K562 (cell line): ENCODE data around the gene ASIC1. TPM values are rescaled to one million over a fixed set of nuclear protein-coding genes. Genes with fewer than 3 reads are reported as not detected.
A peak's percentile ranks its signal among the peaks of the same experiment; 100 is the strongest.

ENCODE experiments used
- ATAC-seq: fragments of 200-7000 bp; cut with Tn5 transposase; 3 replicates; pipeline ENCODE4 v1.9.1; 2020; ENCODE audit warnings: moderate library complexity
- BruUV-seq: library from RNA; stranded (reverse); fragments of 400-500 nt; replicated peaks from 2 replicates; lab custom pipeline; 2021; lab: Mats Ljungman, UMichigan
- CTCF ChIA-PET: fragments of 300-600 bp; formaldehyde crosslinking; extraction: SDS; loops from one replicate; lab custom pipeline; 2021; ENCODE audit warnings: low intra/inter-chr PET ratio; lab: Yijun Ruan, JAX
- POLR2A ChIA-PET: fragments of 300-600, 350-650 bp; sonication (Branson Sonifier 250); formaldehyde crosslinking; extraction: SDS; loops from one replicate; lab custom pipeline; 2021; ENCODE audit warnings: antibody characterized with exemption, inconsistent platforms; lab: Yijun Ruan, JAX
- DNase-seq, 4 experiments: peaks; one replicate each; pipeline versions ENCODE4 v3.0.0 to v3.0.0-alpha.2; 2011 to 2018; ENCODE audit warnings: low spot score in 3 of 4, mixed read lengths in 3 of 4; ENCODE audit errors: extremely low read depth in 1 of 4
- FAIRE-seq: peaks from 2 replicates; lab custom pipeline; 2011; peaks lifted over from hg19 to GRCh38; lab: Jason Lieb, UNC
- H2AFZ ChIP-seq: 2 replicates; pipeline ENCODE4 v1.6.0; 2011; ENCODE audit warnings: low read depth, low read length, control low read depth, inconsistent platforms
- H3K27ac ChIP-seq: fragments of 200-600 bp; 3 replicates; pipeline ENCODE4 v1.8.0; 2011; ENCODE audit warnings: low read depth, mild to moderate bottlenecking, control low read depth, inconsistent platforms, low read length, moderate library complexity, mixed read lengths; ENCODE audit errors: extremely low read depth
- H3K27me3 ChIP-seq, 2 experiments: fragments of 300-600 bp in 1 of 2; 2 replicates in 1 of 2; 3 replicates in 1 of 2; pipeline versions ENCODE4 v1.6.0 to v1.8.0; 2011; ENCODE audit warnings: inconsistent platforms in 2 of 2, low read length in 2 of 2, mild to moderate bottlenecking in 1 of 2, mixed read lengths in 1 of 2, moderate library complexity in 1 of 2; ENCODE audit not compliant: control insufficient read depth in 2 of 2, insufficient read depth in 2 of 2
- H3K36me3 ChIP-seq: fragments of 300-600 bp; 3 replicates; pipeline ENCODE4 v1.8.0; 2011; ENCODE audit warnings: mild to moderate bottlenecking, low read length, inconsistent platforms; ENCODE audit not compliant: control insufficient read depth, insufficient read depth
- H3K4me1 ChIP-seq, 2 experiments: fragments of 200-600 bp in 1 of 2; replicated peaks in 1 of 2; 2 replicates in 1 of 2; 3 replicates in 1 of 2; pipeline versions ENCODE4 v1.5.1 to v1.8.0; 2011; ENCODE audit warnings: inconsistent platforms in 2 of 2, low read length in 2 of 2, mild to moderate bottlenecking in 1 of 2, mixed read lengths in 1 of 2, moderate library complexity in 1 of 2; ENCODE audit not compliant: control insufficient read depth in 2 of 2, insufficient read depth in 2 of 2
- H3K4me2 ChIP-seq: 2 replicates; pipeline ENCODE4 v1.6.1; 2011; ENCODE audit warnings: low read length, control low read depth, inconsistent platforms, mixed read lengths; ENCODE audit not compliant: insufficient read depth
- H3K4me3 ChIP-seq: fragments of 200-600 bp; sonication (generic), shearing (Covaris generic); 2 replicates; pipeline ENCODE4 v1.5.1; 2016; ENCODE audit warnings: control low read depth, inconsistent platforms
- H3K79me2 ChIP-seq: fragments of 200-600 bp; 3 replicates; pipeline ENCODE4 v1.8.0; 2011; ENCODE audit warnings: low read length, inconsistent platforms; ENCODE audit not compliant: control insufficient read depth, insufficient read depth
- H3K9ac ChIP-seq, 2 experiments: 2 replicates each; pipeline versions ENCODE4 v1.6.0 to v1.6.1; 2011; ENCODE audit warnings: low read depth in 2 of 2, low read length in 2 of 2, control low read depth in 1 of 2, inconsistent platforms in 1 of 2, mild to moderate bottlenecking in 1 of 2, mixed read lengths in 1 of 2; ENCODE audit not compliant: insufficient read depth in 1 of 2
- H3K9me1 ChIP-seq: one replicate; pipeline ENCODE4 v1.6.0; 2011; ENCODE audit warnings: inconsistent platforms, mild to moderate bottlenecking, low read length, moderate library complexity; ENCODE audit not compliant: control insufficient read depth, insufficient read depth
- H3K9me3 ChIP-seq: replicated peaks from 2 replicates; pipeline ENCODE4 v1.5.1; 2011; ENCODE audit warnings: low read depth, low read length, inconsistent platforms; ENCODE audit not compliant: control insufficient read depth, insufficient read depth
- H4K20me1 ChIP-seq: replicated peaks from 2 replicates; pipeline ENCODE4 v1.6.1; 2011; ENCODE audit warnings: low read length, inconsistent platforms, mixed read lengths; ENCODE audit not compliant: control insufficient read depth, insufficient read depth
- C11orf30 ChIP-seq: fragments of 450-650 bp; IDR thresholded peaks from 2 replicates; pipeline ENCODE4 v1.6.1; 2016; ENCODE audit warnings: low read depth, mild to moderate bottlenecking
- LCOR ChIP-seq: sonication (generic); formaldehyde crosslinking; IDR thresholded peaks from 2 replicates; pipeline ENCODE4 v1.8.0; 2022; ENCODE audit warnings: mild to moderate bottlenecking, missing genetic modification reagents
- MAFG ChIP-seq: fragments of 450-650 bp; conservative IDR thresholded peaks from 2 replicates; pipeline ENCODE4 v1.6.1; 2016; ENCODE audit warnings: missing genetic modification characterization, missing compliant biosample characterization
- MAFK ChIP-seq: IDR thresholded peaks from 2 replicates; pipeline ENCODE4 v1.6.1; 2011; ENCODE audit warnings: low read length, improper control_type of control experiment
- NFRKB ChIP-seq: fragments of 450-650 bp; IDR thresholded peaks from 2 replicates; pipeline ENCODE4 v1.6.1; 2016; ENCODE audit warnings: low read depth
- TCF15 ChIP-seq: fragments of 250-450 bp; sonication (Bioruptor Pico); IDR thresholded peaks from 2 replicates; pipeline ENCODE4 v1.8.0; 2022; ENCODE audit warnings: moderate library complexity, mild to moderate bottlenecking, inconsistent platforms
- ZNF134 ChIP-seq: fragments of 250-450 bp; sonication (Bioruptor Pico); conservative IDR thresholded peaks from 2 replicates; pipeline ENCODE4 v1.4.0; 2020
- ZNF316 ChIP-seq: fragments of 450-650 bp; IDR thresholded peaks from 2 replicates; pipeline ENCODE4 v1.6.1; 2016
- ZNF592 ChIP-seq: fragments of 450-650 bp; IDR thresholded peaks from 2 replicates; pipeline ENCODE4 v1.6.1; 2017; ENCODE audit warnings: antibody characterized with exemption, mild to moderate bottlenecking
- WGBS: fragments of 100-300 bp; shearing (Covaris generic); methylation state at CpG from one replicate; pipeline ENCODE4 v1.1.6; 2016; ENCODE audit warnings: low coverage, mixed read lengths; ENCODE audit not compliant: insufficient coverage; ENCODE audit errors: missing lambda C conversion rate; 5-methylcytosine and 5-hydroxymethylcytosine counted together
- in situ Hi-C: fragments of 300-500 bp; cut with MboI; formaldehyde crosslinking; loops from 4 replicates; pipeline ENCODE4 v1.15.0; 2018; ENCODE audit warnings: inconsistent platforms, mixed read lengths
- intact Hi-C: fragments of 100-400 bp; cut with micrococcal nuclease; formaldehyde crosslinking; loops from 2 replicates; pipeline ENCODE4 v1.14.2; 2022
- polyA plus RNA-seq, 8 experiments: library from polyadenylated mRNA; depleted of rRNA in 4 of 8; stranded (reverse) in 5 of 8; unstranded in 3 of 8; fragments of >200 nt; fragmentation: Nextera tagmentation in 2 of 8; fragmentation: Illumina TruSeq in 1 of 8; extraction: Ambion mirVana in 2 of 8; extraction: Trizol in 1 of 8; gene quantifications; 2 replicates each; pipeline versions ENCODE4 v1.2.1 to v1.2.3, GENCODE V29; 2011 to 2014; ENCODE audit warnings: inconsistent platforms in 1 of 8, missing spikeins in 1 of 8
- total RNA-seq, 7 experiments: library from RNA; depleted of rRNA in 6 of 7; stranded (reverse); fragments of >200 nt in 6 of 7; fragmentation: Illumina TruSeq in 2 of 7; extraction: Trizol in 2 of 7; gene quantifications; 2 replicates each; pipeline versions ENCODE4 v1.2.1 to v1.2.3, GENCODE V29; 2011 to 2021; ENCODE audit warnings: low replicate concordance in 1 of 7

The ASIC1 gene
- total and polyA plus RNA-seq, 9 of the 15 experiments (the other 6 are each of a cell fraction or from before 2014, with no cell fraction given), result 0.01 to 1.7 (median 0.45) TPM

GRCh38 chr12:50014342-50014741 is 43.1 kb upstream of the ASIC1 start (continued):
- TF ChIP-seq NFRKB, result no peak

GRCh38 chr12:50016501-50017475 is 40.6 kb upstream of the ASIC1 start:
- no peak for ATAC-seq
- H3K4me1 ChIP-seq, result peaks cover 5 to 7% of the 10 kb centered on the region in 2 experiments; a peak in 3 of 5 replicates
- POLR2A ChIA-PET, result interaction anchor here (0.6 to 1.8 kb wide), 5 partner anchors 8 to 38 kb away, joined by 3 to 6 read pairs (median 3); no protein-coding TSS in a partner anchor
- H3K9me3 ChIP-seq, result no peaks in the 10 kb centered on the region
- H2AFZ ChIP-seq, result no peak overlapping the region
- CTCF ChIA-PET, result no interaction called here
- H3K27me3 ChIP-seq, result no peaks in the 10 kb centered on the region
- FAIRE-seq, result no peak
- no peaks in the 10 kb centered on the region for H3K9me1 ChIP-seq
- no peak overlapping the region for H3K27ac ChIP-seq
- TF ChIP-seq ZNF316 (peak; percentile 56), C11orf30 (peak; percentile 27; the same call in 1 of the 2 replicates), MAFG (tag) (0 out of 2 replicates have a peak, but pooled peaks have one; percentile 30), TCF15 (CRISPR knock-in tag) (no peak), LCOR (CRISPR knock-in tag) (no peak), MAFK (0 out of 2 replicates have a peak, but pooled peaks have one; percentile 19), ZNF592 (no peak), ZNF134 (CRISPR knock-in tag) (no peak)
- H3K4me2 ChIP-seq, result no peak overlapping the region
- in situ Hi-C loops (no loop called here), intact Hi-C loops (no loop called here)
- no peak for DNase-seq
- H3K36me3 ChIP-seq, result peaks cover 58% of the 10 kb centered on the region
- WGBS, result 94% methylated on average over 10 of the region's 10 CpGs
- no TSS peak for BruUV-seq
- H3K9ac ChIP-seq, result no peak overlapping the region
- peaks cover 8% of the 10 kb centered on the region for H4K20me1 ChIP-seq
- no peak overlapping the region for H3K4me3 ChIP-seq
- peaks cover 76% of the 10 kb centered on the region for H3K79me2 ChIP-seq
